Measurements from ENCODE around the gene LSR.

- TF ChIP-seq RFX5 (IDR thresholded peaks at IDR 0.05; ENCODE audit: low read depth, low read length) (no peak), CTCF (conservative IDR thresholded peaks at IDR 0.05; ENCODE audit: low read depth, low read length) (no peak), CEBPB (IDR thresholded peaks at IDR 0.05; ENCODE audit: low read depth, low read length) (no peak), POLR2A (IDR thresholded peaks at IDR 0.05; ENCODE audit: low read depth, low read length) (no peak)
These were observed 53.2 kb downstream of the LSR start for GRCh38 chr19:35301961-35302360.

Data from IMR-90 (cell line).